ENCODE results near the gene OGFOD2.

- TF ChIP-seq, protein P1, sequence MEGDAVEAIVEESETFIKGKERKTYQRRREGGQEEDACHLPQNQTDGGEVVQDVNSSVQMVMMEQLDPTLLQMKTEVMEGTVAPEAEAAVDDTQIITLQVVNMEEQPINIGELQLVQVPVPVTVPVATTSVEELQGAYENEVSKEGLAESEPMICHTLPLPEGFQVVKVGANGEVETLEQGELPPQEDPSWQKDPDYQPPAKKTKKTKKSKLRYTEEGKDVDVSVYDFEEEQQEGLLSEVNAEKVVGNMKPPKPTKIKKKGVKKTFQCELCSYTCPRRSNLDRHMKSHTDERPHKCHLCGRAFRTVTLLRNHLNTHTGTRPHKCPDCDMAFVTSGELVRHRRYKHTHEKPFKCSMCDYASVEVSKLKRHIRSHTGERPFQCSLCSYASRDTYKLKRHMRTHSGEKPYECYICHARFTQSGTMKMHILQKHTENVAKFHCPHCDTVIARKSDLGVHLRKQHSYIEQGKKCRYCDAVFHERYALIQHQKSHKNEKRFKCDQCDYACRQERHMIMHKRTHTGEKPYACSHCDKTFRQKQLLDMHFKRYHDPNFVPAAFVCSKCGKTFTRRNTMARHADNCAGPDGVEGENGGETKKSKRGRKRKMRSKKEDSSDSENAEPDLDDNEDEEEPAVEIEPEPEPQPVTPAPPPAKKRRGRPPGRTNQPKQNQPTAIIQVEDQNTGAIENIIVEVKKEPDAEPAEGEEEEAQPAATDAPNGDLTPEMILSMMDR (IDR thresholded peaks at IDR 0.05) = no peak
- TF ChIP-seq POLR2AphosphoS5 (IDR thresholded peaks at IDR 0.05) = no peak
Observed at GRCh38 chr12:122932207-122932606, 42.8 kb upstream of the OGFOD2 start.
